GM21360 (cell line): ENCODE results near the gene CD109.
"Not testable (repeated sequence)": the region's sequence is repeated elsewhere in the genome, so short reads cannot be mapped to it uniquely, and the experiment has no call there.

Experiments
- ATAC-seq: cut with Tn5 transposase; IDR thresholded peaks from one replicate; pipeline ENCODE4 v1.9.1; 2021; ENCODE audit warnings: mild to moderate bottlenecking, moderate library complexity; ENCODE audit not compliant: unreplicated experiment

CD109 gene

DNA sequence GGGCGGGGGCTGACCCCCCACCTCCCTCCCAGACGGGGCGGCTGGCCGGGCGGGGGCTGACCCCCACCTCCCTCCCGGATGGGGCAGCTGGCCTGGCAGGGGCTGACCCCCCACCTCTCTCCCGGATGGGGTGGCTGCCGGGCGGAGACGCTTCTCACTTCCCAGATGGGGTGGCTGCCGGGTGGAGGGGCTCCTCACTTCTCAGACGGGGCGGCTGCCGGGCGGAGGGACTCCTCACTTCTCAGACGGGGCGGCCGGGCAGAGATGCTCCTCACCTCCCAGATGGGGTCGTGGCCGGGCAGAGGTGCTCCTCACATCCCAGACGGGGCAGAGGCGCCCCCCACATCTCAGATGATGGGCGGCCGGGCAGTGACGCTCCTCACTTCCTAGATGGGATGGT, 155.0 kb downstream of the CD109 start:
- not testable (repeated sequence) for ATAC-seq

DNA sequence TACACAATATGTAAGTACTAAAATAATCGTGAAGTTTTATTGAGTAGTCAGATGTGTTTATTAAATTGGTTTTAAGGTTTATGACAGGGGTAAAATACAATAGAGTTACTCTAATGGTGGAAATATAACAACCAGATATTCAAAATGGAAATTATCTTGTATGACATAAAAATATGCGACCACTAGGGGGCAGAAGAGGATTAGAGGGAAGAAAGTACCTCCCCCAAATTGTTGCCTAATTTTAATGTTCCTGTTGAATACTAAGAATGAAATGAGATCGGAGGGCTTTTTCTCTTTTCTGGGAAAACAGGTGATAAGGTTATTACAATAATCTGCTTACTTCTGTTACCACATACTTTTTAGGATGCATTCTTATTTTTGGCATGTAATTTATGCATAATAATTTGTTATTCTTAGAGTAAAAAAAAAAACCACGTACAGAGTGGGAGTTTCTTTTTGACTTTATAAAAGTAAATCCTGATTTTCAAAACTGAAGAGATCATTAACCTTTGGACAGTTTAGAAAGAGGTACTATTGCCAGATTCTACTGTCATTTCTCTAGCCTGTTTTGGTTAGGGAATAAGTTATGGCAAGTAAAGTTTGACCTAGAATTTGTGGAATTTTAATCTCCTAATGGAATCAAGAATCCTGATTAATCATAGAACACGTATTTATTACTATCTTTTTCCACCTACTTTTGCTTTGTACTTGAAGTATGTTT, 159.2 kb downstream of the CD109 start:
- ATAC-seq = peak; percentile 58

- no peak for ATAC-seq
Observed at GRCh38 chr6:73857341-73857890, 161.4 kb downstream of the CD109 start.

- ATAC-seq = no peak
Observed at GRCh38 chr6:73858376-73858775, 162.4 kb downstream of the CD109 start.

DNA sequence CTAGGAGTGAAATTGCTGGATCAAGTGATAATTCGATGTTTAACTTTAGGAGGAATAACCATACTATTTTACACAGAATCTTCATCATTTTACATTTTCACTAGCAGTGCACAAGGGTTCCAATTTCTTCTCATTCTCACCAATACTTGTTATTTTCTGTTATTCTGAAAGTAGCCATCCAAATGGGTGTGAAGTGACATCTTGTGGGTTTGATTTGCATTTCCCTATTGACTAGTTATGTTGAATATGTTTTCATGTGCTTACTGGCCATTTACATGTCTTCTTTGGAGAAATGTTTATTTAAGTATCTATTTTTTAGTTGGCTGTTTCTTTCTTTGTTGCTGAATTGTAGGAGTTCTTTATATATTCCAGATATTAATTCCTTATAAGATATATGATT, 164.3 kb downstream of the CD109 start:
- ATAC-seq = no peak

GRCh38 chr6:73866305-73866704, 170.3 kb downstream of the CD109 start:
- no peak for ATAC-seq

- no peak for ATAC-seq
Observed at GRCh38 chr6:73867411-73867810, 171.4 kb downstream of the CD109 start.

- ATAC-seq = no peak
Observed at GRCh38 chr6:73870907-73871306, 174.9 kb downstream of the CD109 start.

DNA sequence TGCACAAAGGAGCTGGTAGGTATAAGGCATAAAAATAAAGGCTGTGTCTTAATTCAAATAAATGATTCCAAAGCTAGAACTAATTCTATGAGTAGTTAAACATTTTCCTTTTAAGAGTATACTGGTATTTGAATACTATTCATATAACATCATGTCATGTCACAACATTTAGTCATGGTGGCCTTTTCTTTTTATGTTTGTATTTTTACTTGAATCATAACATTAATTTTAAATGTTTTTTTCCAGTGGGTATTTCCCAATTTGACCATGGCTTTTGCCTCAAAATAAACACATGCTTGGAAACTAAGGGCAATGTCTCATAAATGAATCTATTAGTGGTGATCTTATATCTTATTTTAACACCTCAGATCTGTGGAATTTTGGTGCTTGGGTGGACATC, 177.1 kb downstream of the CD109 start:
- no peak for ATAC-seq
